Measurements from ENCODE around the gene TAF4.

TAF4 gene

DNA sequence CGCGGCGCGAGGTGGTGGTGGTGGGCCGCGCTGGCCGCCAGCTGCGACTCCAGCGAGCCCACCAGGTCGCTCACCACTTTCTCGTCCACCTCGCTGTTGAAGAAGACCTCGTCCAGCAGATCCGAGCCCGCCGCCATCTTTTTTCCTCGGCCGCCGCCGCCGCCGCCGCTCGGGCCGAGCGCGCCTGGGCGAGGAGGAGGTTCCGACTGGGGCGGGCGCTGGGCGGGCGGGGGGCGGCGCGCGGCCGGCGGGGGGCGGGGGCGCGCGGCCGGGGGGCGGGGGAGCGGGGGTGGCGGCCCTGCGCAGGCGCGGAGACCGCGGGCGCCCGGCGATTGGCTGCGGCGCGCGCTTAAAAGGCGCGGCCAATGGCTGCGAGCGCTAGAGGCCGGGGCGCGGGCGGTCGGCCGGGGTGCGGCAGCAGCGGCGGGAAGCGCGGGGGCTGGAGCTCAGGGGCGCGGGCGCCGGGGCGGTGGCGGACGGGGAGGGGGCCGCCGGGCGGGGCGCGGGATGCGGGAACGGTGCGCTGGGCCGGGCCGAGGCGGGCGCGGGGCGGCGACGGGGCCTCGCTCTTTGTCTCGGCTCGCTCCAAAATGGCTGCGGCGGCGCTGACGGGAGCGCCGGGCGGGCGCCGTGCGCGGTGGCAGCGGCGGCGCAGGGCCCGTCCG, at the start of gene TAF4:
TAF4 (minus strand) TSS at position 208 of the 665 bp plus-strand sequence; CDS start at position 137, 71 bp downstream.
- in situ Hi-C loops (cut with HindIII; ENCODE audit: low sequenced_read_pairs) = no loop called here
- DNase-seq (ENCODE audit: low read depth, low spot score) = peak; percentile 72
- TF ChIP-seq, protein P1, sequence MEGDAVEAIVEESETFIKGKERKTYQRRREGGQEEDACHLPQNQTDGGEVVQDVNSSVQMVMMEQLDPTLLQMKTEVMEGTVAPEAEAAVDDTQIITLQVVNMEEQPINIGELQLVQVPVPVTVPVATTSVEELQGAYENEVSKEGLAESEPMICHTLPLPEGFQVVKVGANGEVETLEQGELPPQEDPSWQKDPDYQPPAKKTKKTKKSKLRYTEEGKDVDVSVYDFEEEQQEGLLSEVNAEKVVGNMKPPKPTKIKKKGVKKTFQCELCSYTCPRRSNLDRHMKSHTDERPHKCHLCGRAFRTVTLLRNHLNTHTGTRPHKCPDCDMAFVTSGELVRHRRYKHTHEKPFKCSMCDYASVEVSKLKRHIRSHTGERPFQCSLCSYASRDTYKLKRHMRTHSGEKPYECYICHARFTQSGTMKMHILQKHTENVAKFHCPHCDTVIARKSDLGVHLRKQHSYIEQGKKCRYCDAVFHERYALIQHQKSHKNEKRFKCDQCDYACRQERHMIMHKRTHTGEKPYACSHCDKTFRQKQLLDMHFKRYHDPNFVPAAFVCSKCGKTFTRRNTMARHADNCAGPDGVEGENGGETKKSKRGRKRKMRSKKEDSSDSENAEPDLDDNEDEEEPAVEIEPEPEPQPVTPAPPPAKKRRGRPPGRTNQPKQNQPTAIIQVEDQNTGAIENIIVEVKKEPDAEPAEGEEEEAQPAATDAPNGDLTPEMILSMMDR (IDR thresholded peaks at IDR 0.05; ENCODE audit: low read depth, low read length) = no peak
- H3K4me3 ChIP-seq (ENCODE audit: low read depth, low read length) = peak within 1 kb of the TSS; percentile 58

- in situ Hi-C loops (cut with HindIII; ENCODE audit: low sequenced_read_pairs) = no loop called here
- TF ChIP-seq, protein P1 (IDR thresholded peaks at IDR 0.05; ENCODE audit: low read depth, low read length) = no peak
- H3K4me3 ChIP-seq (ENCODE audit: low read depth, low read length) = no peak overlapping the region
- no peak for DNase-seq (ENCODE audit: low read depth, low spot score)
Observed at GRCh38 chr20:62114894-62115293, 49.2 kb upstream of the TAF4 start.

DNA sequence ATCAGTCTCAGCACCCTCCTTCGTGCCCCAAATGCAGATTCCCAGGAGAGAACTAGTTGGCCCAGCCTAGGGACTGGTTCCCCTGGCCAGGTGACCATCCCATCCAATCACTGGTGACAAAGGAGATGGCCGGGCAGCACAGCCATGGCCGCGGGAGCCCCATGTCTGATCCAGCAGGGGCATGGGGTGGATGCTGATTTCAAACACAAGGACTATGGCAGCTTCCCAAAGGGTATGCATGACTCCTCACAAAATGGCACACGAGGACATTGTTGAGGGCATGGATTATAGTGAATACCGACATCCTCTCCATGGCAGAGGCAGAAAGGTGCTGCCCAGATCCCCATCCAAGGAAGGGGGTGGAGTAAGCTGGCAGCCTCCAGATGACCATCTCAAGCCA, 46.7 kb upstream of the TAF4 start:
- DNase-seq (ENCODE audit: low read depth, low spot score) = no peak
- no peak overlapping the region for H3K4me3 ChIP-seq (ENCODE audit: low read depth, low read length)
- in situ Hi-C loops (cut with HindIII; ENCODE audit: low sequenced_read_pairs) = no loop called here
- TF ChIP-seq, protein P1 (IDR thresholded peaks at IDR 0.05; ENCODE audit: low read depth, low read length) = no peak

- in situ Hi-C loops (cut with HindIII; ENCODE audit: low sequenced_read_pairs) = no loop called here
- H3K4me3 ChIP-seq (ENCODE audit: low read depth, low read length) = no peak overlapping the region
- TF ChIP-seq, protein P1 (IDR thresholded peaks at IDR 0.05; ENCODE audit: low read depth, low read length) = no peak
- no peak for DNase-seq (ENCODE audit: low read depth, low spot score)
Observed at GRCh38 chr20:62111148-62111547, 45.5 kb upstream of the TAF4 start.

GRCh38 chr20:62105592-62105991, 39.9 kb upstream of the TAF4 start:
- no peak for DNase-seq (ENCODE audit: low read depth, low spot score)
- in situ Hi-C loops (cut with HindIII; ENCODE audit: low sequenced_read_pairs) = no loop called here
- no peak overlapping the region for H3K4me3 ChIP-seq (ENCODE audit: low read depth, low read length)
- TF ChIP-seq, protein P1 (IDR thresholded peaks at IDR 0.05; ENCODE audit: low read depth, low read length) = no peak

DNA sequence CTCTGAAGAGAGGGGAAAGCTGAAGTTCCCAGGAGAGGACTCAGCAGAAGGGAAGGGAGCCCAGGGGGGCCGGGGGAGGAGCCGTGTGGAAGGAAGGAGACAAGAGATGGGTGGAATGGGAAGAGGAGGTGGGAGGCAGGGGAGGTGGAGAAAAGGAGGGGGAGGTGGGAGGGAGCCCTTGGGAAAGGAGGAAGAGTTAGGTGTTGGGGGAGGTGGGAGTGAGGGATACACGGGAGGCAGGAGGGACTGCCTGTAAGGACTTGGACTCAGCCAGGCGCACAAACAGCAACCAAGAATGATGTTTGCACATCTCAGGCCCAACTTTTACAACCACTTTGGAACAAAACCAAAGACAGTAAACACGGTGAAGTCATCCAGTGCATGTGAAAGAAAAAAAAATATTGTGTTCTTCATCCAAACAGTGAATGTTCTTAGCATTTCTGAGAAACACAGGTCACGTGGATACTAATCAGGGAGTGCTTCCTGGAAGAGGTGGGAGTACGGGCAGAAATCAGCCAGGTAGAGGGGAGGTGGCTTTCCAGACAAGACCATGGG, 39.2 kb upstream of the TAF4 start:
- H3K4me3 ChIP-seq (ENCODE audit: low read depth, low read length) = no peak overlapping the region
- in situ Hi-C loops (cut with HindIII; ENCODE audit: low sequenced_read_pairs) = no loop called here
- no peak for DNase-seq (ENCODE audit: low read depth, low spot score)
- TF ChIP-seq, protein P1 (IDR thresholded peaks at IDR 0.05; ENCODE audit: low read depth, low read length) = no peak

Measured in astrocyte of the spinal cord (primary cell).